Measurements from ENCODE around the gene TAOK1.

The TAOK1 gene

DNA sequence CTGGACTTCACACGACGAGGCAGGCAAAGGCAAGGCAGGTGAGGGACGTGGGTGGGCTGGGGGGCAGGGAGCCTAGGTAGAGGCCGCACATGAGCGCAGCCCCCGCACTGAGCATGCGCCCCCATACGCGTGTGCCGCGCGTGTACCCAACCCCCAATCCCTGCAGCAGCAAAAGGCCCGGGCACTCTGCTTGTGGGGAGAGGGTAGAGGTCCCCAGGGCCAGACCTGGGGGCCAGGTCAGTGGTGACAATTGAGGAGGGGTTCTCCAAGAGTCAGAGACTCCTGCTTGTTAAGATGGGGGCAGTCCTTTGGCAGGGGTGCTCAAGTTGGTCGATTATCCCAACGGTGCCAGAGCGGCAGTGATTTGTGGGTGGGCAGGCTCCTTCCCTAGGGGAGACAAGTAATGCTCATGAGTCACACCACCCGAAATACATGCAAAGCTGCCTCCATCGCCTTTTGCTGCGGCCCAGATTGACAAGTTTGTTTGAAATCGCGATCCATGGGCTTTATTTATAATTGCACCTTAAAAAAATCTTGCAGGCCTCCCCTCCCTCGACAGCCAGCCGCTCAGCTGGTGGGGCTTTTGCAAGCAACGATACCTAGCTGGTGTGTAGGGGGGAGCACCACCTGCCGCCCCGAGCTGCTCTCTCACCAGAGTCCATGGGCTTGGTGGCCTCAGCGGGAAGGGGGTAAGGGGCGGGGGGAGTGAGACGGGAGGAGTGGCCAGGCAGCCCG, 200.4 kb downstream of the TAOK1 start:
- Histone ChIP-seq H3K4me1 (ENCODE audit: control insufficient read depth, insufficient read depth, low read length, unreplicated experiment) (peaks cover 44% of the 10 kb centered on the region), H3K27ac (ENCODE audit: low read depth, low read length) (peak overlapping the region; percentile 34), H3K79me2 (ENCODE audit: control insufficient read depth, insufficient read depth, low read length, unreplicated experiment) (peaks cover 35% of the 10 kb centered on the region)

DNA sequence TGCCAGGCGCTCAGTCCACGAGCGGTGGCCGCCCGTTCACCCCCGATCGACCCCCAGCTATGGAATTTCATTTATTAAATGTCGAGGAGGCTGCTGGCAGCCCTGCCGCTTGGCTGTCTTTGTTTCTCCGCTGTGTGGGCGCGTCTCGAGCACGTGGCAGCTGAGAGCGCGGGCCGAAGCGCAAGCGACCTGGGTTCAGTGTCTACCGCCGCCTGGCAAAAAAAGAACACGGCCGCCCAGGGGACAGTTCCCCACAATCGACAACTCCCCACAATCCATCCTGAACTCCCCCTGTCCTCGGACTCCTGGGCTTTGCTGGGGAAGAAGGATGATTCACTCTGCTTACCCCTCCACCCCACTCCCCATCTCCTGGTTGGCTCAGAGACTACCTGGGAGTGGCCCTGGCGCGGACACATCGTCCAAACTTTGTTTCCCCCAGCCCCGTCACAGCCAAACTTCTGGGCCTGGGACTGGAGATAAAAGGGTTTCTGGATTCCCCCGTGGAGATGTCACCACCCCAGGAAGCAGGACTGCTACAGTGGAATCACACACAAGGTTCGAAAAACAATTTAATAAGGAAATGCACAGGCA, 201.1 kb downstream of the TAOK1 start:
- Histone ChIP-seq H2AFZ (ENCODE audit: low read length, unreplicated experiment) (peak overlapping the region; percentile 82), H3K36me3 (ENCODE audit: insufficient read depth, low read length) (no peaks in the 10 kb centered on the region), H3K4me1 (ENCODE audit: control insufficient read depth, insufficient read depth, low read length, unreplicated experiment) (peaks cover 45% of the 10 kb centered on the region), H3K27ac (ENCODE audit: low read depth, low read length) (peak overlapping the region; percentile 34), H3K27me3 (ENCODE audit: insufficient read depth, low read length) (no peaks in the 10 kb centered on the region), H3K4me3 (ENCODE audit: low read depth, low read length) (peak overlapping the region; percentile 80), H3K79me2 (ENCODE audit: control insufficient read depth, insufficient read depth, low read length, unreplicated experiment) (peaks cover 28% of the 10 kb centered on the region)

More for the DNA sequence above, 200.4 kb downstream of the TAOK1 start:
- Histone ChIP-seq H3K4me3 (ENCODE audit: low read depth, low read length) (peak overlapping the region; percentile 80), H3K36me3 (ENCODE audit: insufficient read depth, low read length) (no peaks in the 10 kb centered on the region), H3K27me3 (ENCODE audit: insufficient read depth, low read length) (no peaks in the 10 kb centered on the region), H2AFZ (ENCODE audit: low read length, unreplicated experiment) (peak overlapping the region; percentile 83)

DNA sequence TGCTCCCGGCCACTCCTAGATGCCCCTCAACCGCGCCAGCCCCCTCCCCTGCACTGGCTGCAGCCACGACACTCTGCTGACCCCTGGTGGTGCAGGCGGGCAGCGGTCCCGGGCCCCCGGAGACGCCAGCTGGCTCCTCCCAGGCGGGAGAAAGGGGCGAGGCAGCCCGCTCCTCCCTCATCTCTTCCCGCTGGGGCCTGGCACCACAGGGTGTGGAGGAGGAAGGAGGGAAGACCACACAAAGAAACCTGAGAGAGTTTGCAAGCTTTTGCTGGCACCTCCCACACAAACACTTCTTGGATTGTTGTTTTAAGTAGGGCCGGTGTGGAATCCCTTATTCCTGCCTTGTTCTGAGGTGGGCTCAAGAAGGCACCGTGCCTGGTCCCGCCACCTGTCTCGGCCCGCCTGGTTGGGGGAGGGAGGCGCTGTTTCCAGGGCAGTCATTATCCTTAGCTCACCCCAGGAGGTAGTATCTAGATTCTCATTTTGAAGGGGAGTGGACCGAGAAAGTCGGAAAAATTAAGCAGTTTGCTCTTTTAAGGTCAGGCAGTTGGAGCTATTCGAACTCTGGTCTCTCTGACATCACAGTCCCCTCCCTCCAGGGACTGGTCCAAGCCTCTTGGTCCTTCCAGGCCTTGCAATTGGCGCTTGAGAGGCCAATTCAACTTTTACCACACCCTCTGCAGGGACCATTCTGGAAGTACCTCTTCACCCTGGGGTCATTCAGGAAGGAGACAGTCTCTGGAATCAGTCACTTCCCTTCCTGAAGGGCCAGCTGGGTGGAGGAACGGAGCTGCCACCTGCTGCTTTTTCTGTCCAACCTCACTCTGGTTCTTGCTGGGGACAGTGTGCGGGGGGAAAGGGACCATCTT, 201.8 kb downstream of the TAOK1 start:
- H3K27me3 ChIP-seq (ENCODE audit: insufficient read depth, low read length): no peaks in the 10 kb centered on the region
- H3K4me3 ChIP-seq (ENCODE audit: low read depth, low read length): peak overlapping the region; percentile 80
- peaks cover 21% of the 10 kb centered on the region for H3K79me2 ChIP-seq (ENCODE audit: control insufficient read depth, insufficient read depth, low read length, unreplicated experiment)
- H3K27ac ChIP-seq (ENCODE audit: low read depth, low read length): no peak overlapping the region
- no peaks in the 10 kb centered on the region for H3K36me3 ChIP-seq (ENCODE audit: insufficient read depth, low read length)
- peaks cover 40% of the 10 kb centered on the region for H3K4me1 ChIP-seq (ENCODE audit: control insufficient read depth, insufficient read depth, low read length, unreplicated experiment)
- peak overlapping the region; percentile 82 for H2AFZ ChIP-seq (ENCODE audit: low read length, unreplicated experiment)

DNA sequence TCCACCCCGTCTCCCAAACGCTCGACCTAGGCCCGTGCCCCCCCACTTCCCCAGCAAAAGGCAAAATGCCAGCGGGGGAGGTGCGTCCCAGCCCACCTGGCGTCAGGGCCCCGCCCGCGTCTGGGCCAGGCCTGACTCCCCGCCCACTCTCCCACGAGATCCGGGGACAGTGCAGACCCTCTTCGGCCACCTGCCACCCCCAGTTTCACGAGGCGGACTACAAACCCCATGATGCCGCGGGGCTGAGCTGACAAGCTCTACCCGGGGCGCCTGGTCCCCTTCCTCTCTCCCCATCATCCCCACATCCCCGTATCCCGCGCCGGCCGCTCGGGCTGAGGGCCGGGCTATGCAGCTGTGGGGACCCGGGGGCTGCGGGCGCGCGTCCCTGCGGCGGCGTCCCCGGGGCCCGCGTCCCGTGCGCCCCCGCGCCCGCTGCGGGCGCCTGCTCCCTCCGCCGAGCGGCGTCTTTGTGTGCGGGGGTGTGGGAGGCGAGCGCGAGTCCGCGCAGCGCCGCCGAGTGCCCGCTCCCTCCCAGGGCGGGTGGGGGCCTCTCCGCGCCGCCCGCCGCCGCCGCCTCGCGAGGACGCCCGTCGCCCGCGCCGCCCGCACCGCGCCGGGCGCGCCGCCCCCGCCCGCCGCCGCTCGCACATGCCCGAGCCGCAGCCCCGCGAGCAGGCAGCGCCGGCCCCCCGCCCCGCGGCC, 202.8 kb downstream of the TAOK1 start, which contains the start of gene ANKRD13B:
ANKRD13B (plus strand) TSS at position 283 of the 702 bp plus-strand sequence. CDS start 490 bp downstream, outside the sequence.
- Histone ChIP-seq H3K79me2 (ENCODE audit: control insufficient read depth, insufficient read depth, low read length, unreplicated experiment) (peaks cover 11% of the 10 kb centered on the region), H3K4me3 (ENCODE audit: low read depth, low read length) (peak within 1 kb of the TSS; percentile 87), H3K36me3 (ENCODE audit: insufficient read depth, low read length) (no peaks in the 10 kb centered on the region), H2AFZ (ENCODE audit: low read length, unreplicated experiment) (peak within 1 kb of the TSS; percentile 88), H3K27ac (ENCODE audit: low read depth, low read length) (no peak within 1 kb of the TSS), H3K4me1 (ENCODE audit: control insufficient read depth, insufficient read depth, low read length, unreplicated experiment) (peaks cover 30% of the 10 kb centered on the region), H3K27me3 (ENCODE audit: insufficient read depth, low read length) (no peaks in the 10 kb centered on the region)

DNA sequence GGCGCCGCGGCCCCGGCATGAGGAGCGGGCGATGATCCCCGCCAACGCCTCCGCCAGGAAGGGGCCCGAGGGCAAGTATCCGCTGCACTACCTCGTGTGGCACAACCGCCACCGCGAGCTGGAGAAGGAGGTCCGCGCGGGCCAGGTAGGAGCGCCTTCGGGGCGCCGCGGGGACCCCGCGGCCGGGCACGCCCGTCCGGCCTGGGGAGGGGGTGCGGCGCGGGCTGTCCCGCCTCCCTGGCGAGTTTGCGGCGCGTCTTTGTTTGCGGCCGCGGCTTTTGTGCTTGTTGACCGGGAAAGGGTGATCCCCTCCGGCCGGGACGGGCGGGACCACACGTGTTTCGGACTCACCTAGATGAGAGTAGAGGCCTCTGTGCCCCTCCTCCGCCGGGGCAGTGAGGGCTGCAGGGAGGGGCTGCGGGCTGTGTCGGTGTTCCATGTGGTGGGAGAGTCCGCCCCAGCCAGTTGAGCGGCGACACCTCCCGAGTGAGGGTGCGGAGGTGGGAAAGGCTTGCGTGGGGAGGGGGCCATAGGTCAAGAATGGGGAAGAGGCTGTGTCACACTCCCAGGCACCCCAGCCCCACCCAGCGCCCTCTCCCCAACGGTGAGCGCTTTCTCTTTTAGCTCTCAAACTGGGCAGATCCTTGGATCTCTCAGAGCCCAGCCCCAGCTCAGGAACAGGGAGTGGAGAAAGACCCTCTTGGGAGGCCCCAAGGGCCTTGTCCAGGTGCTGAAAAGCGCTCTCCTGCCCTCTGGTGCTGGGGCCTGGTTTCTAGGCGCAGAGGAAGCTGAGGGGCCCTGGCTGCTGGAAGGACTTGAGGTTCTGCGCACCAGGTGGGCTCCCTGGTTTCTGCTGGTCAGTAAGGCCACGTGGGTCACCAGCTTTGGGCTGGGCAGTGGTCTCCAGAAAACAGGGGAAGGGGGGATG, 203.7 kb downstream of the TAOK1 start:
- Histone ChIP-seq H3K79me2 (ENCODE audit: control insufficient read depth, insufficient read depth, low read length, unreplicated experiment) (peaks cover 2% of the 10 kb centered on the region), H2AFZ (ENCODE audit: low read length, unreplicated experiment) (peak overlapping the region; percentile 88), H3K4me3 (ENCODE audit: low read depth, low read length) (peak overlapping the region; percentile 87), H3K4me1 (ENCODE audit: control insufficient read depth, insufficient read depth, low read length, unreplicated experiment) (peaks cover 28% of the 10 kb centered on the region), H3K27me3 (ENCODE audit: insufficient read depth, low read length) (no peaks in the 10 kb centered on the region), H3K27ac (ENCODE audit: low read depth, low read length) (no peak overlapping the region), H3K36me3 (ENCODE audit: insufficient read depth, low read length) (no peaks in the 10 kb centered on the region)

DNA sequence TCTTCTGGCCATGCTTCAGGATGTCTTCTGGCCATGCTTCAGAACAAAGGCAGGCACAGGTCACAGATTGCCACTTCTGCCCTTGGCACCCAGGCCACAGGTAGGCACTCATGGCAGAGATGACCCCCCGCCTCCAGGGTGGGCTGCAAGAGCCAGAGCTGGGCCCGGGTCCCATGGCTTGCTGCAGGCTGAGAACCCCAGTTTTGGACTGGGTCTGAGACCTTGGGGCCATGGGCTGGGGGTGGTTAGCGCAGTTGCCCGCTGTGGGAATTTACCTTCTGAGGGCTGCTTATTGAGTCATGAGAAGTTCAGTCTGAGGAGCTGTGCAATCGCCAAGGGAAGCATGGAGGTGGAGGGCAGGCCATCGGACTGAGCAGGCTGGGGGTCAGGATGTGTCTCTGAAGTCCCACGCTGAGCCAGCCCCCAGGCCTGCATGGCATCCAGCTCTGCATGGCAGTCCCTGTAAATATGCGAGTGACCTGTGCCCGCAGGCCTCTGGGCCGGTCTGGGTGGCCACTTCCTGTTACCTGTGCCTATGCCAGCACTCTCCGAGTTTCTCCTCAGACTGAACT, 204.4 kb downstream of the TAOK1 start:
- H3K79me2 ChIP-seq (ENCODE audit: control insufficient read depth, insufficient read depth, low read length, unreplicated experiment): no peaks in the 10 kb centered on the region
- H3K36me3 ChIP-seq (ENCODE audit: insufficient read depth, low read length): no peaks in the 10 kb centered on the region
- no peak overlapping the region for H3K4me3 ChIP-seq (ENCODE audit: low read depth, low read length)
- H3K4me1 ChIP-seq (ENCODE audit: control insufficient read depth, insufficient read depth, low read length, unreplicated experiment): peaks cover 28% of the 10 kb centered on the region
- H3K27me3 ChIP-seq (ENCODE audit: insufficient read depth, low read length): no peaks in the 10 kb centered on the region
- no peak overlapping the region for H3K27ac ChIP-seq (ENCODE audit: low read depth, low read length)
- no peak overlapping the region for H2AFZ ChIP-seq (ENCODE audit: low read length, unreplicated experiment)

DNA sequence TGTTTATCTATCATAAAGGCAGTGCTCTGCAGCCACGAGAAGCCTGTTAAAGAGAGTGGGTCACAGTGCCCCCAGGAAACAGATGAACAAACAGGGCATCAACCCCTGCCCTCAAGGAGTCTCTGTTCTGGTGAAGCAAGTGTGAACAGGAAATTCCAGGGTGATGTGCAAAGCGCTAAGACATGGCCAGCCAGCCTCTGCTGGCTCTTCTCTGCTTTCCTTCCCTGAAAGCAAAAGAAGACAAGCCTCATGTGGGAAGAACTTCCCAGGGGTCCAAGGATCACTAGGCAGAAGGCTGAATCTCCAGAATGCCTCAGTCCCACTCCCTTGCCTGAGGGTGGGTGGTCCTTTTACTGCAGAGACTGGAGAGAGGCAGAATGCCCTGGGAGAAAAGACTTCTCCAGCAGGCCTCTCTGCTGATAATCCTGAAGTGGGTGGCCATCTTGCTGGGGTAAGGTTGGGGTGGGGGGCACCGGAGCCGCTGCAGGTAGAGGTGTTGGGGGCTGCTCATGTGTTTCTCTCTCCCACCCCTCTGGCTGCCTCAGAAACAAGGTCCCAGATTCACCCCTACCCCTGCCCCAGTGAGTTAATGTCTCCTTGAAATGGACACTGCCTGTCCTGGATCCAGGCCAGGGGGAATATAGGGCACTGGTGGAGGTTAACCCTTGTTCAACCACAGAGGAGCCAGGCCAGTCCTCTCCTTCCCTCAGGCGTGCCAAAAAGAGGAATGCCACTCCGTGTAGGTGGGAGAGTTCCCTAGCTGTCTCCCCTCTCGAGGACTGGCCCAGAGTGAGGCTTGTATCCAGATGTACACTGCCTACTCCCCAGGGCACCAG, 205.2 kb downstream of the TAOK1 start:
- peaks cover 22% of the 10 kb centered on the region for H3K4me1 ChIP-seq (ENCODE audit: control insufficient read depth, insufficient read depth, low read length, unreplicated experiment)
- no peaks in the 10 kb centered on the region for H3K36me3 ChIP-seq (ENCODE audit: insufficient read depth, low read length)
- no peaks in the 10 kb centered on the region for H3K79me2 ChIP-seq (ENCODE audit: control insufficient read depth, insufficient read depth, low read length, unreplicated experiment)
- no peak overlapping the region for H2AFZ ChIP-seq (ENCODE audit: low read length, unreplicated experiment)
- no peak overlapping the region for H3K27ac ChIP-seq (ENCODE audit: low read depth, low read length)
- no peaks in the 10 kb centered on the region for H3K27me3 ChIP-seq (ENCODE audit: insufficient read depth, low read length)
- no peak overlapping the region for H3K4me3 ChIP-seq (ENCODE audit: low read depth, low read length)

DNA sequence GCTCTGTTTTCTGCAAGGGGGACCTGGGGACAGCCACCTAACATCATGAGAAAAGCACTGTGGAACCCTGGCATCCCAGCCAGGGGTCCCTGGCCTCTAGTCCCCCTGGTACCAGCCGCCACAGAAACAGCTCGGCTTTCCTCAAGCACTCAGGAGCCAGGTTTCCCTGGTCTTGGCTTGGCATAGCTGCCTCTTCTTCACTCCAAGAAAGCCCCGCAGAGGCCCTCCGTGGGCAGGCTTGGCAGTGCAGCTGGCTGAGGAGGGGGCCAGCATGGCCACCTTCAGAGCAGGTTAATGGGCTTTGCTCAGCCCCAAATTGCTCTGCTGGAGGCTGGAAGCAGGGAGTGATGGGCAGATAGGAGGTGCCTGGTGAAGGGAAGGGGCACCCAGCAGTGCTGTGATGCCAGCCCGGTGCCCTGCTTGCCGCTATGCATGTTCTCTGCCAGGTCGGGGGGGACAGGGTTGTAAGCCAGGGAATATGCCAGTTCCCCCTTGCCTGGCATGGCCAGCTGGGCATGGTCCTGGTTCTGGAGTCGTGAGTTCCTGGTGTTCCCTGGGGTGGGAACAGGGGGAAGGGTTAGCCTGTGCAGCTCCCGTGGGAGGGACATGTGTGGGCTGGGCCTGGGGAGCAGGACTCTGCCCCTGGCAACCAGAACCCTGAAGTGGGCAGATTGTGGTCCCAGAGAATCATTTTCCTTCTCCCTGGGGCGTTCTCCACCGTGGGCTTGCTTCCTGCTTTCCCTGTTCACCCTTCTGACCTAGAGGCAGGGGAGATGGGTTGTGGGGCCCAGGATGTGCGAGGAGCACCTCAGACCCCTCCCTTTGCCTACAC, 206.0 kb downstream of the TAOK1 start:
- no peak overlapping the region for H3K4me3 ChIP-seq (ENCODE audit: low read depth, low read length)
- no peaks in the 10 kb centered on the region for H3K36me3 ChIP-seq (ENCODE audit: insufficient read depth, low read length)
- H3K27me3 ChIP-seq (ENCODE audit: insufficient read depth, low read length): no peaks in the 10 kb centered on the region
- no peak overlapping the region for H3K27ac ChIP-seq (ENCODE audit: low read depth, low read length)
- peaks cover 20% of the 10 kb centered on the region for H3K4me1 ChIP-seq (ENCODE audit: control insufficient read depth, insufficient read depth, low read length, unreplicated experiment)
- H2AFZ ChIP-seq (ENCODE audit: low read length, unreplicated experiment): no peak overlapping the region
- H3K79me2 ChIP-seq (ENCODE audit: control insufficient read depth, insufficient read depth, low read length, unreplicated experiment): no peaks in the 10 kb centered on the region
